ENCODE results near the gene RPN2. TPM values are rescaled to one million over a fixed set of nuclear protein-coding genes. Genes with fewer than 3 reads are reported as not detected.

The RPN2 gene
- total and polyA plus RNA-seq, 9 of the 15 experiments (the other 6 are each of a cell fraction or from before 2014, with no cell fraction given): 168 to 548 (median 325) TPM

GRCh38 chr20:37234254-37234581 is 55.1 kb downstream of the RPN2 start:
- CTCF ChIA-PET (ENCODE audit: low intra/inter-chr PET ratio): no interaction called here
- no peaks in the 10 kb centered on the region for H3K9me1 ChIP-seq (ENCODE audit: control insufficient read depth, insufficient read depth, low read length)
- ATAC-seq (no peak), DNase-seq (ENCODE audit: extremely low read depth in 1 of 4, low spot score in 3 of 4) (no peak), FAIRE-seq (no peak)
- no TSS peak for BruUV-seq (replicated peaks)
- POLR2A ChIA-PET: interaction anchor here (1.0 kb wide), 1 partner anchor 11 kb away, joined by 3 read pairs; no protein-coding TSS in a partner anchor
- H3K4me1 ChIP-seq (replicated peaks in 1 of 2; ENCODE audit: control insufficient read depth in 2 of 2, insufficient read depth in 2 of 2, low read length in 2 of 2): no peaks in the 10 kb centered on the region
- no peak overlapping the region for H2AFZ ChIP-seq (ENCODE audit: low read depth, low read length)
- WGBS (ENCODE audit: insufficient coverage, low coverage, missing lambda C conversion rate): 91% methylated on average over 5 of the region's 5 CpGs
- intact Hi-C loops (cut with micrococcal nuclease): no loop called here
- no peaks in the 10 kb centered on the region for H3K79me2 ChIP-seq (ENCODE audit: control insufficient read depth, insufficient read depth, low read length)
- no peak overlapping the region for H3K4me2 ChIP-seq (ENCODE audit: insufficient read depth, low read length)
- no peak overlapping the region for H3K9ac ChIP-seq (ENCODE audit: insufficient read depth in 1 of 2, low read depth in 2 of 2, low read length in 2 of 2)
- no peaks in the 10 kb centered on the region for H3K9me3 ChIP-seq (replicated peaks; ENCODE audit: control insufficient read depth, insufficient read depth, low read depth, low read length)
- no peaks in the 10 kb centered on the region for H3K27me3 ChIP-seq (ENCODE audit: control insufficient read depth in 2 of 2, insufficient read depth in 2 of 2, low read length in 2 of 2)
- no peaks in the 10 kb centered on the region for H4K20me1 ChIP-seq (replicated peaks; ENCODE audit: control insufficient read depth, insufficient read depth, low read length)
- no peak overlapping the region for H3K4me3 ChIP-seq
- no peak overlapping the region for H3K27ac ChIP-seq (ENCODE audit: extremely low read depth, low read depth, low read length)
- in situ Hi-C loops (cut with MboI): no loop called here
- peaks cover 97% of the 10 kb centered on the region for H3K36me3 ChIP-seq (ENCODE audit: control insufficient read depth, insufficient read depth, low read length)
- TF ChIP-seq RB1 (IDR thresholded peaks at IDR 0.05; ENCODE audit: low read depth) (no peak), ZBTB1 (CRISPR knock-in tag; IDR thresholded peaks at IDR 0.05; ENCODE audit: borderline replicate concordance, low read depth) (no peak), RBM34 (IDR thresholded peaks at IDR 0.05; ENCODE audit: borderline replicate concordance, insufficient read depth, low read length) (no peak), SAFB2 (IDR thresholded peaks at IDR 0.05; ENCODE audit: borderline replicate concordance, low read depth, low read length, severe bottlenecking) (no peak), KAT8 (IDR thresholded peaks at IDR 0.05; ENCODE audit: low read depth) (no peak), CHD7 (IDR thresholded peaks at IDR 0.05; ENCODE audit: low read depth, low read length) (no peak), RBM22 (IDR thresholded peaks at IDR 0.05; ENCODE audit: low read depth, low read length, poor library complexity, severe bottlenecking) (no peak)
- TF ChIP-seq, protein P1, sequence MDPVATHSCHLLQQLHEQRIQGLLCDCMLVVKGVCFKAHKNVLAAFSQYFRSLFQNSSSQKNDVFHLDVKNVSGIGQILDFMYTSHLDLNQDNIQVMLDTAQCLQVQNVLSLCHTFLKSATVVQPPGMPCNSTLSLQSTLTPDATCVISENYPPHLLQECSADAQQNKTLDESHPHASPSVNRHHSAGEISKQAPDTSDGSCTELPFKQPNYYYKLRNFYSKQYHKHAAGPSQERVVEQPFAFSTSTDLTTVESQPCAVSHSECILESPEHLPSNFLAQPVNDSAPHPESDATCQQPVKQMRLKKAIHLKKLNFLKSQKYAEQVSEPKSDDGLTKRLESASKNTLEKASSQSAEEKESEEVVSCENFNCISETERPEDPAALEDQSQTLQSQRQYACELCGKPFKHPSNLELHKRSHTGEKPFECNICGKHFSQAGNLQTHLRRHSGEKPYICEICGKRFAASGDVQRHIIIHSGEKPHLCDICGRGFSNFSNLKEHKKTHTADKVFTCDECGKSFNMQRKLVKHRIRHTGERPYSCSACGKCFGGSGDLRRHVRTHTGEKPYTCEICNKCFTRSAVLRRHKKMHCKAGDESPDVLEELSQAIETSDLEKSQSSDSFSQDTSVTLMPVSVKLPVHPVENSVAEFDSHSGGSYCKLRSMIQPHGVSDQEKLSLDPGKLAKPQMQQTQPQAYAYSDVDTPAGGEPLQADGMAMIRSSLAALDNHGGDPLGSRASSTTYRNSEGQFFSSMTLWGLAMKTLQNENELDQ (CRISPR knock-in tag; IDR thresholded peaks at IDR 0.05; ENCODE audit: borderline replicate concordance): no peak
